ENCODE measurements around the gene C19orf53. TPM values are rescaled to one million over a fixed set of nuclear protein-coding genes. Genes with fewer than 3 reads are reported as not detected.
A peak's percentile ranks its signal among the peaks of the same experiment; 100 is the strongest.

Gene C19orf53
- polyA plus RNA-seq, 6 donors from 2014 or later: 152 to 189 (median 170) TPM

DNA sequence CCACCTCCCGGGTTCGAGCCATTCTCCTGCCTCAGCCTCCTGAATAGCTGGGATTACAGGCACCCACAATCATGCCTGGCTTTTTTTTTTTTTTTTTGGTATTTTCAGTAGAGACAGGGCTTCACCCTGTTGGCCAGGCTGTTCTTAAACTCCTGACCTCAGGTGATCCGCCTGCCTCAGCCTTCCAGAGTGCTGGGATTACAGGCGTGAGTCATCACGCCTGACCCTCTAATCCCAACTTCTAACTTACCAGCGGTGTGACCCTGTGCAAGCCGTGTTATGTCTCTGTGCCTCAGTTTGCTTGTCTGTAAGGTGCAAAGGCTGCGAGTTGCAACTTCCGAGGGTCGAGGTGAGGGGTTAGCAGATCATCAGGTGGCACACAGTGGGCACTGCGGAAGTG, 38.3 kb downstream of the C19orf53 start:
- H3K4me3 Mint-ChIP-seq: no peak overlapping the region
- peaks cover 5 to 9% of the 10 kb centered on the region in 2 donors for H3K36me3 Mint-ChIP-seq
- ATAC-seq (ENCODE audit: low read depth in 2 of 2): no peak
- peaks cover 0 to 2% (median 0%) of the 10 kb centered on the region in 7 donors for H3K9me3 Mint-ChIP-seq
- no peak for DNase-seq
- no peaks in the 10 kb centered on the region for H3K27me3 Mint-ChIP-seq
- peak overlapping the region in 1 of 6 donors; percentile 41 for H3K27ac Mint-ChIP-seq
- H3K4me1 Mint-ChIP-seq: peaks cover 0 to 2% (median 0%) of the 10 kb centered on the region in 3 donors

DNA sequence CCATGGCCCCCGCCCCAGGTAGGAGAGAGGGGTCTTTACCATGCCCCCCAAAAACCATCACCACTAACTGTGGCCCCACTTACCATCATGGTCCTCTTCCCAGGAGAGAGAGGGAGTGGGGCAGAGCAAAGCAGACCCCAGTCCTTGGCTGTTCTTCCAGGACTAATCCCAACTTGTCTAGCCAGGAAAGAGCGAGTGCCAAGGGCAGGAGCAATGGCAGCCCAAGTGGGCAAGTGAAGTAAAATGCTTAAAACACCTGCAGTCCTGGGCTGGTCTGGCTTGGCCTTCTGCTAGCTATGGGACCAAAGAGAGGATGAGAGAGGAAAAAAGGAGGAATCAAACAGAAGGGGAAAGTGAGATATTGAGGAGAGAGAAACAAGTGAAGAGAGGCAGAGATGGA, 38.9 kb downstream of the C19orf53 start:
- ATAC-seq (ENCODE audit: low read depth in 2 of 2) (no peak), DNase-seq (no peak)
- no peak overlapping the region for H3K4me3 Mint-ChIP-seq
- peaks cover 5 to 9% of the 10 kb centered on the region in 2 donors for H3K36me3 Mint-ChIP-seq
- peak overlapping the region in 1 of 6 donors; percentile 22 for H3K27ac Mint-ChIP-seq
- no peaks in the 10 kb centered on the region for H3K27me3 Mint-ChIP-seq
- peaks cover 0 to 3% (median under 1%) of the 10 kb centered on the region in 3 donors for H3K4me1 Mint-ChIP-seq
- H3K9me3 Mint-ChIP-seq: peaks cover 0 to 2% (median 0%) of the 10 kb centered on the region in 7 donors

GRCh38 chr19:13814550-13814949, 40.3 kb downstream of the C19orf53 start:
- H3K27ac Mint-ChIP-seq: no peak overlapping the region
- H3K36me3 Mint-ChIP-seq: peaks cover 5 to 9% of the 10 kb centered on the region in 2 donors
- ATAC-seq (ENCODE audit: low read depth in 2 of 2): no peak
- no peaks in the 10 kb centered on the region for H3K27me3 Mint-ChIP-seq
- DNase-seq: no peak
- H3K9me3 Mint-ChIP-seq: peaks cover 0 to 2% (median 0%) of the 10 kb centered on the region in 7 donors
- no peak overlapping the region for H3K4me3 Mint-ChIP-seq
- H3K4me1 Mint-ChIP-seq: peaks cover 0 to 7% (median 3%) of the 10 kb centered on the region in 3 donors

GRCh38 chr19:13817018-13817614, 42.9 kb downstream of the C19orf53 start:
- DNase-seq (no peak), ATAC-seq (ENCODE audit: low read depth in 2 of 2) (peak; percentile 22 to 65)
- H3K27me3 Mint-ChIP-seq: no peaks in the 10 kb centered on the region
- H3K36me3 Mint-ChIP-seq: peaks cover 8 to 9% of the 10 kb centered on the region in 2 donors
- H3K4me3 Mint-ChIP-seq: peak overlapping the region in 4 of 8 donors; percentile 39 to 65 (median 52)
- peaks cover 0 to 2% (median 0%) of the 10 kb centered on the region in 7 donors for H3K9me3 Mint-ChIP-seq
- H3K4me1 Mint-ChIP-seq: peaks cover 0 to 5% (median 3%) of the 10 kb centered on the region in 3 donors
- no peak overlapping the region for H3K27ac Mint-ChIP-seq

DNA sequence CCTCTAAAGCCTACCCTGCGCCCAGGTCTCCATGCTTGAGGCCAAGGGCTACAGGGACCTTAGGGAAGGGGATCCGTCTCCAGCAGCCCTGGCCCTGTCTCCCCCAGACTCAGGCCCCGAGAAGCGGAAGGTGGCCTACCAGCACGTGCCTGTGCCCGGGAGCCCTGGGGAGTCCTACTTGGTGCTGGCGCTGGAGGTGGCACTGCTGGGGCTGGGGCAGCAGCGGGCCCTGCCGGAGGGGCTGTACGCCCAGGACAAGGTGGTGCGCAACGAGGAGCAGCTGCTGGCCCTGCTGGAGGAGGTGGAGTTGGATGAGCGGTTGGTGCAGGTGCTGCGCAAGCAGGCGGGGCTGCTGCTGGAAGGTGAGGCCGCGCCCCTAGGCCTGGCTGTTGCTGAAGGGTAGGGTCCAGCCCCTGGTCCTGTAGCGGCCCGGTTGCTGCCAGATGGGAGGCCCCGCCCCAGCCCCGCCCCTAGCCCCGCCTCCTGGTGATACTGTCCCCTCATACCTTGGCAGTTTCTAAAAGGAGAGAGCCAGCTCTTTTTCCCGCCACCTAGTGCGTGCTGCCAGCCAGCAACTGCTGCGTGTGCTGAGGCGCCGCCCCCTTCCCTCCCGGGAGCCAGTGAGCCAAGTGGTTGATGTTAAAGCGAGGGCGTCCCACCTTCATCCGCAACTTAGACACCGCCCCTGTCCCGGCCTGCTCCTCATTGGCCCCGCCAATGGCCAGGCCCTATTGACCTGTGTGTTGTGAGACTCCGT, 43.5 kb downstream of the C19orf53 start:
- peaks cover 0 to 5% (median 3%) of the 10 kb centered on the region in 3 donors for H3K4me1 Mint-ChIP-seq
- H3K36me3 Mint-ChIP-seq: peaks cover 8 to 9% of the 10 kb centered on the region in 2 donors
- H3K4me3 Mint-ChIP-seq: peak overlapping the region in 5 of 8 donors; percentile 29 to 79 (median 59)
- H3K27ac Mint-ChIP-seq: no peak overlapping the region
- peak; percentile 43 to 82 for ATAC-seq (ENCODE audit: low read depth in 2 of 2)
- H3K27me3 Mint-ChIP-seq: no peaks in the 10 kb centered on the region
- no peak for DNase-seq
- H3K9me3 Mint-ChIP-seq: peaks cover 0 to 2% (median 0%) of the 10 kb centered on the region in 7 donors

- DNase-seq: no peak
- H3K4me1 Mint-ChIP-seq: peaks cover 0 to 5% (median 3%) of the 10 kb centered on the region in 3 donors
Measured at GRCh38 chr19:13819238-13819637, 45.0 kb downstream of the C19orf53 start.

GRCh38 chr19:13821292-13821691, 47.0 kb downstream of the C19orf53 start:
- Mint-ChIP-seq H3K27me3 (no peaks in the 10 kb centered on the region), H3K4me3 (no peak overlapping the region), H3K36me3 (peaks cover 3 to 9% of the 10 kb centered on the region in 2 donors), H3K9me3 (no peaks in the 10 kb centered on the region), H3K4me1 (peaks cover 0 to 8% (median 5%) of the 10 kb centered on the region in 3 donors), H3K27ac (no peak overlapping the region)
- ATAC-seq (ENCODE audit: low read depth in 2 of 2) (no peak), DNase-seq (no peak)

More at GRCh38 chr19:13819238-13819637, 45.0 kb downstream of the C19orf53 start:
- no peak for ATAC-seq (ENCODE audit: low read depth in 2 of 2)
- peak overlapping the region in 1 of 6 donors; percentile 91 for H3K27ac Mint-ChIP-seq
- H3K4me3 Mint-ChIP-seq: no peak overlapping the region
- H3K36me3 Mint-ChIP-seq: peaks cover 3 to 9% of the 10 kb centered on the region in 2 donors
- no peaks in the 10 kb centered on the region for H3K9me3 Mint-ChIP-seq
- H3K27me3 Mint-ChIP-seq: no peaks in the 10 kb centered on the region

GRCh38 chr19:13823256-13823655, 49.0 kb downstream of the C19orf53 start:
- ATAC-seq (ENCODE audit: low read depth in 2 of 2): no peak
- Mint-ChIP-seq H3K36me3 (peaks cover 3 to 9% of the 10 kb centered on the region in 2 donors), H3K27me3 (no peaks in the 10 kb centered on the region), H3K4me1 (peaks cover 0 to 7% (median 2%) of the 10 kb centered on the region in 3 donors), H3K9me3 (no peaks in the 10 kb centered on the region), H3K4me3 (no peak overlapping the region), H3K27ac (no peak overlapping the region)
- DNase-seq: no peak

DNA sequence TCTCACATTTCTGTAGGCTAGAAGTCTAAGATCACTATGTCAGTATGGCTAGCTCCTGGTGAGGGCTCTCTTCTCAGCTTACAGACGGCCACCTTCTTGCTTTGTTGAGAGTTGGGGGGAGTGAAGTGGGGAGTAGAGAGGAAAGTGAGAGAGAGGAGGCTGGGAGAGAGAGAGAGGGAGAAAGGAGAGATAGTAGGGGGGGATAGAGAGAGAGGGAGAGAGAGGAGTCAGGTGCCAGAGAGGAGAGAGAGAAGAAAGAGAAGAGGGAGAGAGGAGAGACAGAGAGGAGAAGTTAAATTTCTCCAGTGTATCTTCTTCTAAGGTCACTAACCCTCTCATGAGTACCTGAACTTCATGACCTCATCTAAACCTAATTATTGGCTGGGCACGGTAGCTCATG, 49.6 kb downstream of the C19orf53 start:
- ATAC-seq (ENCODE audit: low read depth in 2 of 2) (no peak), DNase-seq (no peak)
- Mint-ChIP-seq H3K4me1 (peaks cover 0 to 5% (median 0%) of the 10 kb centered on the region in 3 donors), H3K36me3 (peaks cover 3 to 13% of the 10 kb centered on the region in 2 donors), H3K27ac (no peak overlapping the region), H3K27me3 (no peaks in the 10 kb centered on the region), H3K9me3 (no peaks in the 10 kb centered on the region), H3K4me3 (no peak overlapping the region)

GRCh38 chr19:13824703-13825102, 50.4 kb downstream of the C19orf53 start:
- DNase-seq (no peak), ATAC-seq (ENCODE audit: low read depth in 2 of 2) (no peak)
- Mint-ChIP-seq H3K36me3 (peaks cover 3 to 13% of the 10 kb centered on the region in 2 donors), H3K9me3 (no peaks in the 10 kb centered on the region), H3K27me3 (no peaks in the 10 kb centered on the region), H3K4me1 (peaks cover 0 to 5% (median 0%) of the 10 kb centered on the region in 3 donors), H3K27ac (no peak overlapping the region), H3K4me3 (no peak overlapping the region)

DNA sequence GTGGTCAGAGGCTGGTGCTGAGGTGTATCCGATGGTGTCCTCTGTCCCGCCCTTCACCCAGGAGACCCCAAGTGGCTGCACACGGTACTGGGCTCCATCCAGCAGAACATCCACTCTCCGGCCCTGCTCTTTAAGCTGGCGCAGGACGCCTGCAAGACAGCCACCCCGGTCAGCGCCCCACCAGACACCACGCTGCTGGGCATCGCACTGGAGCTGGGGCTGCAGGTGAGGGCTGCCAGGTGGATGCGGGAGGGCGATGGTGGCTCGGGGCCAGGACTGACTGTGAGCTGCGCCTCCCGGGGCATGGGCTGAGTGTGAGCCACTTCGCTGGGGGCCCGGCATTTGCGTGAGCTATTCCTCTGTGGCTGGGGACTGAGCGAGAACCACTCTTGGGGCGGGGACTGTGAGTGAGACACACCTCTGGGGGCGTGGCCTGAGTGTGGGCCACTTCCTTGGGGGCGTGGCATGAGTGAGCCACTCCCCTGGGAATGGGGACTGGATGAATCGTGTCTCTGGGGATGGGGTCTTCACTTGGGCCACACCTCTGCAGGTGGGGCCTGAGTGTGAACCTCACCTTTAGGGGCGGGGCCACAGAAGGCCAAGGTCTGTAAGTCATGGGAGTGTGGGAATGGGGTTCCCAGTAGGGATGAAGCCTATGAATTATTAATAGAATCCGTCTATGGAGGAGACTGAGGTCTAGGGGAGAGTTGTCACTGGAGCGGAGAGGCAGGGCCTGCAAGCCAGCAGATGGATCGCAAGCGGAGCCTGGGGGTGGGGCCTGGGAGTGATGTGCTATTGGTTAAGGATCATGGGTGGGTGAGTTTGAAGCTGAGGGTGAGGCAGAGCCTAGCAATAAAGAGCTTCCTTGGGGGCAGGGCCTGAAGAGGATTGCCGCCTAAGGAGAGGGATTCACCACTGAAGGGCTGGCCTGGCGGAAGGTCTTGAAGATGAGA, 51.5 kb downstream of the C19orf53 start:
- ATAC-seq (ENCODE audit: low read depth in 2 of 2): no peak
- no peak overlapping the region for H3K4me3 Mint-ChIP-seq

DNA sequence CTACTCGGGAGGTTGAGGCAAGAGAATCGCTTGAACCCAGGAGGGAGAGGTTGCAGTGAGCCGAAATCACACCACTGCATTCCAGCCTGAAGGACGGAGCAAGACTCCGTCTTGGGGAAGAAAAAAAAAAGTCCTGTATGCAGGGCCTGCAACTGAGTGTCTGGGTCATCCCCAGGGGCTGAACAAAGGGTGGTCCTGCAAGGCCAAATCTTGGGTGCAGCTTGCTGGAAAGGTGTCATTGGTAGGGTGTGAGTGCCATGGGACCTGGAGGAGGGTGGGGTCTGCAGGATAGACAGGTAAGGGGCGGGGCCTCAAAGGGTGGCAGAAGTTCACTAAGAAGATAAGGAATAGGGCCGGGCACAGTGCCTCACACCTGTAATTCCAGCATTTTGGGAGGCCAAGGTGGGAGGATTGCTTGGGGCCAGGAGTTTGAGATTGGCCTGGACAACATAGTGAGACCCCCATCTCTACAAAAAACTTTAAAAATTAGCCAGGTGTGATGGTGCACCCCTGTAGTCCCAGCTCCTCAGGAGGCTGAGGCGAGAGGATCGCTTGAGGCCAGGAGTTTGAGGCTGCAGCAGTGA, 52.5 kb downstream of the C19orf53 start:
- no peak for DNase-seq
- Mint-ChIP-seq H3K4me3 (no peak overlapping the region), H3K27me3 (no peaks in the 10 kb centered on the region), H3K4me1 (peaks cover 0 to 7% (median 0%) of the 10 kb centered on the region in 3 donors), H3K36me3 (peaks cover 0 to 13% of the 10 kb centered on the region in 2 donors), H3K9me3 (no peaks in the 10 kb centered on the region), H3K27ac (peak overlapping the region in 1 of 6 donors; percentile 26)
- no peak for ATAC-seq (ENCODE audit: low read depth in 2 of 2)

More for the DNA sequence above, 51.5 kb downstream of the C19orf53 start:
- no peak for DNase-seq
- H3K9me3 Mint-ChIP-seq: no peaks in the 10 kb centered on the region
- peak overlapping the region in 2 of 6 donors; percentile 32 to 57 for H3K27ac Mint-ChIP-seq
- no peaks in the 10 kb centered on the region for H3K27me3 Mint-ChIP-seq
- H3K4me1 Mint-ChIP-seq: peaks cover 0 to 5% (median 0%) of the 10 kb centered on the region in 3 donors
- peaks cover under 1 to 13% of the 10 kb centered on the region in 2 donors for H3K36me3 Mint-ChIP-seq

Measured in naive B cell (primary cell).